ENCODE measurements around the gene CACNB4. TPM values are rescaled to one million over a fixed set of nuclear protein-coding genes. Genes with fewer than 3 reads are reported as not detected.
"Not testable (repeated sequence)": the region's sequence is repeated elsewhere in the genome, so short reads cannot be mapped to it uniquely, and the experiment has no call there.

Gene CACNB4
- total RNA-seq, 1 experiment from 2014 or later, result 0.17 TPM

- no peak for DNase-seq (ENCODE audit: low read depth)
These were observed 274.0 kb downstream of the CACNB4 start for GRCh38 chr2:151824886-151825285.

DNA sequence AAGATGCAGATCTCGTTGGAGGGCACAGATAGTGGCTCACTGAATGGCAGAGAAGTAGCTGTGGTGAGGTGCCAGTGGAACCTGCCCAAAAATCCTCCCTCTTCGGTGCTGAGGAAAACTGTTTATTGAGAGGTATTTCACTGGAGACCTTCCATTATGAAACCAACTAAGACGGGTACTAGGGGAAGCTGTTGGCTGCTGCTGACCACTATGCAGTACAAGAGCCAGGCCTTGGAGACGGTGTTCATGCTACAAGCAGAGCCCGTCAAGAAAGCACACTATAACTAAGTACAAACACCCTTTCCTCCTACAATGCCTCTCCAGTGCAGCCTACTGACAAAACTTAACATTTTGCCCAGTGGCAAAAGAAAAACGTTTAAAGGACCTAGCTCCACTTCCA is 275.2 kb downstream of the CACNB4 start:
- DNase-seq (ENCODE audit: low read depth), result no peak

DNA sequence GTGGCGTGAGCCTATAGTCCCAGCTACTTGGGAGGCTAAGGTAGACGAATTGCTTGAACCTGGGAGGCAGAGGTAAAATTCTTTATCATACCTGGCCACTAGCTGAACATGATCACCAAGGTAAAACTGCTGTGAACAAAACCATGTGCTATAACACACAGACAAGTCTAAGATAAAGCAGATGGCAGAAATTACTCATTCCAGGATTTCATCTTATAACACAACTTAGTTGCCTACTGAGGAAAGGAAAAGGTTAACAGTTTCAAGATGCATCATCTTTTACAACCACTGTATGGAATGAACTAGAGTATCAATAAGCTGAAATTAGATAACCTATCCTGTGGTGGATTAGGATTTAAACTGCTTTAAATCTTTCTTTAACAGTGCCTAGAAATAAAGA is 278.9 kb downstream of the CACNB4 start:
- DNase-seq (ENCODE audit: low read depth), result no peak

- DNase-seq (ENCODE audit: low read depth), result no peak
These were observed 280.9 kb downstream of the CACNB4 start for GRCh38 chr2:151817929-151818328.

GRCh38 chr2:151816843-151817242 is 282.0 kb downstream of the CACNB4 start:
- DNase-seq (ENCODE audit: low read depth), result no peak

- DNase-seq (ENCODE audit: low read depth), result no peak
These were observed 282.9 kb downstream of the CACNB4 start for GRCh38 chr2:151815821-151816489.

DNA sequence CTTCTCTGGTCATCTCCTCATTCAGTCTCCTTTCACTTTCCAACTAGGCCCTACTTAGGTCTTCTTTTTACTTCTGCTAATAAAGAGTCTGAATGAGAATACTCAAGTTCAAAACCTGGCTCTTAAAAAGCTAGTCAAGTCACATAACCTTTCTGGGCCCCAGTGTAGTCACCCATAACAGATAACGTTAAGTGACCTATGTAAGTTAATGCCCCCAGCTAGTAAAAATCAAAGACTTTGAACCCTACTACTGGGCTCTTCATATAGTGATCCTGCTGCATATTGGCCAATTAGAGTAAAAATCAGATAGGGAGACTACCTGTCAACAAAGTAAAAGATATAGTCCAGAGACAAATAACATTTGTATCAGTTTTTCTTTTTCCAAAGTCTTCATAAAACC is 288.4 kb downstream of the CACNB4 start:
- no peak for DNase-seq (ENCODE audit: low read depth)

DNA sequence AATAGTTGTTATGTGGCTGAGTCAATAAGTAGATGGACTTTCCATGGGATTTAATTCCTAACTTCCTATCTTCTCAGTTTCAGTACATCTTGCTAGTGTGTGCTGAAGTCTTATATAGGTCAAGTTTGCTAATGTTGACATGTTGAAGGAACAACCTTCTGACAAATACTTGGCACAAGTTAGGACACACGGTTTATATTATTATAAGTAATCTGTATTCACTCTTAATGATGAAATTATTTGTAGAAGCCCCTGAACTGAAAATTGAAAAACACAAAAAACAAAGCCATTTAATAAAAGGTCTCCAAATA is 289.8 kb downstream of the CACNB4 start:
- no peak for DNase-seq (ENCODE audit: low read depth)

DNA sequence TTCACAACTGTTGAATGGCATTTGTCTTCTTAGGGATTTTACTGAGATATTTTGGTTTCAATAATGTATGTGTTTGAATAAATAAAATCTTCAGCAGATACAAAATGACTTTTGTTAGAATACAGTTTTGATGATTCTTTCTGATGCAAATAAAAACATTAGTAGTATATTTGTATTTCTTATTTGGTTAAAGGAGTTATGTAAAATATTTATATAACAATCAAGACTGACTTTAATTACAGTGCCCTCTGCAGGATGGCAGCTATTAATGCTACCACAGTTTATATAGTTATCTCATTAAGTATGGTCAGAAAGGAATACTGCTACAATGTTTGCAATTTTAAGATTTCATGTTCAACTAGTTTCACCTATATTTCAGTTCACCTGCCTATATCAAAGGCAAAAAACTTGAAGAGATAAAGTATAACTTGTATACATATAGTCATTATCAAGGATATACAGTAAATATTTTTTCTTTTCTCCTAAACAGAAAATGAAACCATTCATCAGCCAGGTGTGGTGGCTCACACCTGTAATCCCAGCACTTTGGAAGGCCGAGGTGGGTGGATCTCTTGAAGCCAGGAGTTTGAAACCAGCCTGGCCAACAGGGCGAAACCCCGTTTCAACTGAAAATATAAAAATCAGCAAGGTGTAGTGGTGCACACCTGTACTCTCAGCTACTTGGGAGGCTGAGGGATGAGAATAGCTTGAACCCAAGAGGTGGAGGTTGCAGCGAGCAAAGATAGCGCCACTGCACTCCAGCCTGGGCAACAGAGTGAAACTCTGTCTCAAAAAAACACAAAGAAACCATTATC is 290.4 kb downstream of the CACNB4 start:
- no peak for DNase-seq (ENCODE audit: low read depth)

DNA sequence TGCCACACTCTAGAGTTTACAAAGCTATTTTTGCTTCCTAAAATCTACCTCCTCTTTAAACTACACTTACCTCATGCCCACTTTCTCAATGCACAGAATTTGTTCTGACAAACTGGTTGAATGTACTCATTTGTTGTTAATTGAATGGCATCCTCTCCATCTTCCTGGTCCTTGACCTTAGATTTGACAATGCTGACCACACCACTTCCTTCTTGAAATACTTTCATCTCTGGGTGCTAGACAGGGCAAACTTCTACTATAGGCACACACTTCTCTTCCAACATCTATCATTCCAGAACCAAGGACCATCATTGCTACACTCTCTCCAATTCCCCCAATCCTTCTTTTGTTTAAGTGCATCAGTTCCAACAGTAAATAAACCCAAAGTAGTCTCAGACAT is 292.9 kb downstream of the CACNB4 start:
- no peak for DNase-seq (ENCODE audit: low read depth)

DNA sequence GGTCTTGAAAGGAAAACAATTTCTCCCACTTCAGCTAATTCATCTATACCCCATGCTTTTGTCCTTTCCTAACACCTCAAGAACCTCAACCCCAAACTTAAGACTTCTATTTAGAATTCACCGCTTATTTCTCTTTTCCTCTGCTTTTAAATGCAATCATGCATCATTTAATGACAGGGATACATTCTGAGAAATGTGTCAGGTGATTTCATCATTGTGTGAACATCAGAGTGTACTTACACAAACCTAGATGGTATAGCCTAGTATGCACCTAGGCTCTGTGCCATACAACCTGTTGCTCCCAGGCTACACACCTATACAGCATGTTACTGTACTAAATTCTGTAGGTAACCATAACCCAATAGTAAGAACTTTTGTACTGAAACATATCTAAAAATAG is 293.5 kb downstream of the CACNB4 start:
- no peak for DNase-seq (ENCODE audit: low read depth)

GRCh38 chr2:151803811-151804210 is 295.0 kb downstream of the CACNB4 start:
- no peak for DNase-seq (ENCODE audit: low read depth)

GRCh38 chr2:151802315-151802714 is 296.5 kb downstream of the CACNB4 start:
- no peak for DNase-seq (ENCODE audit: low read depth)

DNA sequence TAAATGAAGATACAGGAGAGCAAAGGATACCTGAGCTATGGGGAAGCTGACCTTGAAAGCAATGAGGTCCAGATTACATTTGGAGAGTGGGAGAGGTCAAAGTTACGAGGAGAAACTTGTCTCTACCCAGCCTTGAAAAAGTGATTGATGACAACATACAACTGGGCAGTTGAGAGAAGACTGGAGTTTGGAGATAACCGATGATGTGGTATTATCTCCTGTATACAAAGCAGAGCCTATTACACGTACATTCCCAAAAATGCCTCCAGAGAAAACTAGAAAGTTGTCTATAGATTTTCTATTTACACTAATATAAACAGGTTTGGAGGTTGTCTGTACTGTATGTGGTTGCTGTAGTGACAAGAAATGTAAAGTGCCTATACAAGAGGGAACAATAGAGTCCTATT is 299.0 kb downstream of the CACNB4 start:
- DNase-seq (ENCODE audit: low read depth), result no peak

DNA sequence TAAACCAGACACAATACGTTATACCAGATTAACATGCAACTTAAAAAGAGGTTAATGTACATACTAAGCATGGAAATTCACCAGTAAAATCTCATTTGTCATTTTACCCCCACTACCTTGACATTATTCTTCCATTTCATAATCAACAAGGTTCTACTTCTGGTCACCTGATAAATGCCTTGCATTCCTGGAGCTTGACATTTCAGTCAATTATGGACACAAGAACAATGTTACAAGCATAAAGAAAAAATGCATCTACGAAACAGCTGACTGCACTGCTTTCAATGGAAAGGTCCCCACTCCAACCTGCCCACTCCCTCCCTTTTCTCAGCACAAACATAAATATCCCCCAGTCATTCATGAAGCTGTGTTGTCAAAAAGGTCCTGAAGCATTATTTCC is 302.1 kb downstream of the CACNB4 start:
- no peak for DNase-seq (ENCODE audit: low read depth)

- no peak for DNase-seq (ENCODE audit: low read depth)
These were observed 303.1 kb downstream of the CACNB4 start for GRCh38 chr2:151795646-151796240.

DNA sequence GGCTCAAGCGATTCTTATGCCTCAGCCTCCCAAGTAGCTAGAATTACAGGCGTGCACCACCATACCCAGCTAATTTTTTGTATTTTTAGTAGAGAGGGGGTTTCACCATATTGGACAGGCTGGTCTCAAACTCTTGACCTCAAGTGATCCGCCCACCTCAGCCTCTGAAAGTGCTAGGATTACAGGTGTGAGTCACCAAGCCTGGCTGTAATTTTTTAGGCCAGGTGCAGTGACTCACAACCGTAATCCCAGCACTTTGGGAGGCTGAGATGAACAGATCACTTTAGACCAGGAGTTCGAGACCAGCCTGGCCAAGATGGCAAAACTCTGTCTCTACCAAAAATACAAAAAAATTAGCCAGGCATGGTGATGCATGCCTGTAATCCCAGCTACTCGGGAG is 304.4 kb downstream of the CACNB4 start:
- not testable (repeated sequence) for DNase-seq (ENCODE audit: low read depth)

- DNase-seq (ENCODE audit: low read depth), result no peak
These were observed 305.7 kb downstream of the CACNB4 start for GRCh38 chr2:151793123-151793522.

- DNase-seq (ENCODE audit: low read depth), result no peak
These were observed 306.3 kb downstream of the CACNB4 start for GRCh38 chr2:151792589-151792988.

DNA sequence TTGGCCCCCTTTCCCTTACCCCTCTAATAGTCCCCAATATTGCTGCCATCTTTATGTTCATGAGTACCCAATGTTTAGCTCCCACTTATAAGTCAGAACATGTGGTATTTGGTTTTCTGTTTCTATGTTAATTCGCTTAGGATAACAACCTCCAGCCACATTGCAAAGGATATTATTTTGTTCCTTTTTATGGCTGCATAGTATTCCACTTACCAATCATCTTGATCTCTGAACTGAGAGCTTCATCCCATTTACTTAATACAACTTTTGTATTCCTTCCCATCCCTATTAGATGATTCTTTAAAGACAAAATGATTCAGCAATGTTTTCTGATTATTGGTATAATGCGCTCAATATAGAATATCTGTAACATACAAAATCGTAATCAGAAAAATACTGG is 307.3 kb downstream of the CACNB4 start:
- DNase-seq (ENCODE audit: low read depth), result no peak

DNA sequence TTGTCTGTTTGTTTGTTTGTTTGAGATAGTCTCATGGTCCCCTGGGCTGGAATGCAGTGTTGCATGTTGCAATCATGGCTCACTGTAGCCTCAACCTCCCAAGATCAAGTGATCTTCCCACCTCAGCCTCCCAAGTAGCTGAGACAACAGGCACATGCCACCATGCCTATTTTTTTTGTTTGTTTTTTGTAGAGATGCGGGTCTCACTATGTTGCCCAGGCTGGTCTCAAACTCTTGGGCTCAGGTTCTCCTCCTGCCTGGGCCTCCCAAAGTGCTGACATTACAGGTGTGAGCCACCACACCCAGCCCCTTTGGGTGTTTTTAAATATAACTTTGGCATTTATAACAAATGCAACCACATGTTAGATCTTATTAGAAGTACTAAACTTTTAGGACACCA is 308.2 kb downstream of the CACNB4 start:
- no peak for DNase-seq (ENCODE audit: low read depth)

DNA sequence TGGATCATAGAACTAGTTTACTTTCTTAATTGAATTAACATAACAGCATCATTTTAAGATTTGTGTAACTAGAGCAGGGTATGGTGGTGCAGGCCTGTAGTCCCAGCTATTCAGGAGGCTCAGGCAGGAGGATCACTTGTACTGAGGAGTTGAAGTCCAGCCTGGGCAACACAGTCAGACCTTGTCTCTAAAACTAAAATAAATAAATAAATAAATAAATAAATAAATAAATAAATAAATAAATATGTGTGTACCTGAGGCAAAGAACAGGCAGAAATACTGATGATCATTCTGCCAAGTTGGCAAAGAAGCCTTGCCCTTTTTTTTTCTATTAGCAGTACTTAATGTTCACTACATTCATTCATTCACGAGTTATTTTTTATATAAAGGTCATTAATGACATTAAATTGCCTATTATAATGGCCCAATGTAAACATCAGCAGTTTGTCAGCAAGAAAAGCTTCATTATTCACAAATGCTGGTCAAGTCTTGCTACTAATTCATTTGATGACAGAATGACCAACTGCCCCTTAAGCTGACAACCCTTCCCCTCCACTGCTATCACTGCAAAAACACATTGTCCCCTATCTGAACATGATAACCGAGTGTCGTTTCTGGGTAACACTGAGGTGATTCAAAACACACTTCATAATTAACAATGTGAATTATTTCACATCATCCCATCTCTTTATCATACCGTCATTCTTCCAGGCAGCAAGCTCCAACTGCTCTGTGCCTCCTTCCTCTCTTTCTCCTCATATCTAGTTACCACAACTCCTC is 309.6 kb downstream of the CACNB4 start:
- DNase-seq (ENCODE audit: low read depth), result no peak
